ENCODE data around the gene AFAP1L1.
A peak's percentile ranks its signal among the peaks of the same experiment; 100 is the strongest.

GRCh38 chr5:149268928-149269557, 2.6 kb upstream of the AFAP1L1 start:
- TF ChIP-seq YY1 (IDR thresholded peaks at IDR 0.05) (no peak), CTCF (IDR thresholded peaks at IDR 0.05; ENCODE audit: low read depth, low read length, missing input control) (peak; percentile 79), REST (IDR thresholded peaks at IDR 0.05) (no peak)

All from liver (tissue), 2 donors.